Measurements from ENCODE around the gene DIPK1C.
A peak's percentile ranks its signal among the peaks of the same experiment; 100 is the strongest.
"Not testable (repeated sequence)": the region's sequence is repeated elsewhere in the genome, so short reads cannot be mapped to it uniquely, and the experiment has no call there.

DIPK1C gene

GRCh38 chr18:74457043-74457724 is at the start of gene DIPK1C:
Gene DIPK1C, minus strand, starts transcription at chr18:74457308. Its CDS starts 49 bp downstream, at chr18:74457259.
- DNase-seq (ENCODE audit: low read depth) = no peak

- no peak for DNase-seq (ENCODE audit: low read depth)
Observed at GRCh38 chr18:74506448-74507084, 49.5 kb upstream of the DIPK1C start.

GRCh38 chr18:74505776-74506175 is 48.7 kb upstream of the DIPK1C start:
- DNase-seq (ENCODE audit: low read depth) = no peak

- no peak for DNase-seq (ENCODE audit: low read depth)
Observed at GRCh38 chr18:74503137-74503536, 46.0 kb upstream of the DIPK1C start.

GRCh38 chr18:74501386-74501785 is 44.3 kb upstream of the DIPK1C start:
- no peak for DNase-seq (ENCODE audit: low read depth)

- DNase-seq (ENCODE audit: low read depth) = not testable (repeated sequence)
Observed at GRCh38 chr18:74500774-74501173, 43.7 kb upstream of the DIPK1C start.

- no peak for DNase-seq (ENCODE audit: low read depth)
Observed at GRCh38 chr18:74500372-74500771, 43.3 kb upstream of the DIPK1C start.

GRCh38 chr18:74499633-74500032 is 42.5 kb upstream of the DIPK1C start:
- peak; percentile 23 for DNase-seq (ENCODE audit: low read depth)

- peak; percentile 65 for DNase-seq (ENCODE audit: low read depth)
Observed at GRCh38 chr18:74498712-74499627, 41.9 kb upstream of the DIPK1C start.

- DNase-seq (ENCODE audit: low read depth) = no peak
Observed at GRCh38 chr18:74497778-74498177, 40.7 kb upstream of the DIPK1C start.

- no peak for DNase-seq (ENCODE audit: low read depth)
Observed at GRCh38 chr18:74497324-74497676, 40.2 kb upstream of the DIPK1C start.

GRCh38 chr18:74496508-74497323 is 39.6 kb upstream of the DIPK1C start:
- DNase-seq (ENCODE audit: low read depth) = no peak

- DNase-seq (ENCODE audit: low read depth) = peak; percentile 98
Observed at GRCh38 chr18:74495581-74496507, 38.7 kb upstream of the DIPK1C start, which contains the start of gene CNDP2. Gene CNDP2, plus strand, starts transcription at chr18:74496363. Its CDS starts 3,611 bp downstream, at chr18:74499974.

GRCh38 chr18:74494514-74494913 is 37.4 kb upstream of the DIPK1C start:
- DNase-seq (ENCODE audit: low read depth) = no peak

GRCh38 chr18:74493689-74494088 is 36.6 kb upstream of the DIPK1C start:
- peak; percentile 38 for DNase-seq (ENCODE audit: low read depth)

- no peak for DNase-seq (ENCODE audit: low read depth)
Observed at GRCh38 chr18:74492259-74492658, 35.2 kb upstream of the DIPK1C start.

- no peak for DNase-seq (ENCODE audit: low read depth)
Observed at GRCh38 chr18:74489676-74490075, 32.6 kb upstream of the DIPK1C start.

- DNase-seq (ENCODE audit: low read depth) = no peak
Observed at GRCh38 chr18:74488864-74489263, 31.8 kb upstream of the DIPK1C start.

GRCh38 chr18:74488354-74488753 is 31.2 kb upstream of the DIPK1C start:
- no peak for DNase-seq (ENCODE audit: low read depth)

- DNase-seq (ENCODE audit: low read depth) = no peak
Observed at GRCh38 chr18:74486119-74486849, 29.2 kb upstream of the DIPK1C start.

Measured in T-helper 22 cell (primary cell).